ENCODE data around the gene ABCB11.

The ABCB11 gene

GRCh38 chr2:169050476-169051240 lies 19.5 kb upstream of the ABCB11 start:
- DNase-seq (ENCODE audit: low read depth), result no peak
- TF ChIP-seq, protein P1, sequence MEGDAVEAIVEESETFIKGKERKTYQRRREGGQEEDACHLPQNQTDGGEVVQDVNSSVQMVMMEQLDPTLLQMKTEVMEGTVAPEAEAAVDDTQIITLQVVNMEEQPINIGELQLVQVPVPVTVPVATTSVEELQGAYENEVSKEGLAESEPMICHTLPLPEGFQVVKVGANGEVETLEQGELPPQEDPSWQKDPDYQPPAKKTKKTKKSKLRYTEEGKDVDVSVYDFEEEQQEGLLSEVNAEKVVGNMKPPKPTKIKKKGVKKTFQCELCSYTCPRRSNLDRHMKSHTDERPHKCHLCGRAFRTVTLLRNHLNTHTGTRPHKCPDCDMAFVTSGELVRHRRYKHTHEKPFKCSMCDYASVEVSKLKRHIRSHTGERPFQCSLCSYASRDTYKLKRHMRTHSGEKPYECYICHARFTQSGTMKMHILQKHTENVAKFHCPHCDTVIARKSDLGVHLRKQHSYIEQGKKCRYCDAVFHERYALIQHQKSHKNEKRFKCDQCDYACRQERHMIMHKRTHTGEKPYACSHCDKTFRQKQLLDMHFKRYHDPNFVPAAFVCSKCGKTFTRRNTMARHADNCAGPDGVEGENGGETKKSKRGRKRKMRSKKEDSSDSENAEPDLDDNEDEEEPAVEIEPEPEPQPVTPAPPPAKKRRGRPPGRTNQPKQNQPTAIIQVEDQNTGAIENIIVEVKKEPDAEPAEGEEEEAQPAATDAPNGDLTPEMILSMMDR (IDR thresholded peaks at IDR 0.05; ENCODE audit: low read depth, low read length, missing control alignments), result no peak
- no peak overlapping the region for H3K4me3 ChIP-seq (ENCODE audit: low read depth, low read length)

- TF ChIP-seq, protein P1 (IDR thresholded peaks at IDR 0.05; ENCODE audit: low read depth, low read length, missing control alignments), result no peak
Measured at GRCh38 chr2:169049142-169049541, 18.0 kb upstream of the ABCB11 start.

GRCh38 chr2:169047256-169048250 lies 16.4 kb upstream of the ABCB11 start:
- TF ChIP-seq, protein P1 (IDR thresholded peaks at IDR 0.05; ENCODE audit: low read depth, low read length, missing control alignments), result no peak
- H3K4me3 ChIP-seq (ENCODE audit: low read depth, low read length), result no peak overlapping the region
- DNase-seq (ENCODE audit: low read depth), result no peak

More at GRCh38 chr2:169049142-169049541, 18.0 kb upstream of the ABCB11 start:
- no peak for DNase-seq (ENCODE audit: low read depth)
- no peak overlapping the region for H3K4me3 ChIP-seq (ENCODE audit: low read depth, low read length)

GRCh38 chr2:169046440-169047151 lies 15.5 kb upstream of the ABCB11 start:
- DNase-seq (ENCODE audit: low read depth), result no peak
- no peak overlapping the region for H3K4me3 ChIP-seq (ENCODE audit: low read depth, low read length)
- TF ChIP-seq, protein P1 (IDR thresholded peaks at IDR 0.05; ENCODE audit: low read depth, low read length, missing control alignments), result no peak

DNA sequence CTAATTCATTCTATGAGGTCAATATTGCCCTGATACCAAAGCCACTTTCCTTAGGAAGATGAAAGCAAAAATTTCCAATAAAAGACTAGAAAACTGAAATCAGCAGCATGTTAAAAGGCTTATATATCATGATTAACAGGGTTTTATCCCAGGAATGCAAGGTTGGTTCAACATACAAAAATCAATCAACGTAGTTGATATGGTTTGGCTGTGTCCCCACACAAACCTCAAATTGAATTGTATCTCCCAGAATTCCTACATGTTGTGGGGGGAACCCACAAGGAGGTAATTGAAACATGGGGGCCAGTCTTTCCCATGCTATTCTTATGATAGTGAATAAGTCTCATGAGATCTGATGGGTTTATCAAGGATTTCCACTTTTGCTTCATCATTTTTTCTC lies 11.7 kb upstream of the ABCB11 start:
- TF ChIP-seq, protein P1 (IDR thresholded peaks at IDR 0.05; ENCODE audit: low read depth, low read length, missing control alignments), result no peak
- H3K4me3 ChIP-seq (ENCODE audit: low read depth, low read length), result no peak overlapping the region
- DNase-seq (ENCODE audit: low read depth), result no peak

DNA sequence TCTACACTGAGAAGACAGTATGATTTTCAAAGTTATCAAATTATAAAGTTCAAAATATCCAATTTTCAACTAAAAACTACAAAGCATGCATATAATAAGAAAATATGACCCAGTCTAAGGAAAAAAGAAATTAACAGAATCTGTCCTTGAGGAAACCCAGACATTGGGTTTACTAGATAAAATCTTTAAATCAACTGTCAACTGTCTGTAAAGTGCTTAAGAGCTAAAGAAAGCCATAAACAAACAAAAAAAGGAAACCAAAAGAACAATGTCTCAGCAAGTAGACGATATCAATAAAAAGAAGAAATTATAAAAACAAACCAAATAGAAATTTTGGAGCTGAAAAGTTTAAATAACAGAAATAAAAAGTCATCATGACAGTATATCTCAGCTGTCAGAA lies 10.5 kb upstream of the ABCB11 start:
- TF ChIP-seq, protein P1 (IDR thresholded peaks at IDR 0.05; ENCODE audit: low read depth, low read length, missing control alignments), result no peak
- no peak for DNase-seq (ENCODE audit: low read depth)
- no peak overlapping the region for H3K4me3 ChIP-seq (ENCODE audit: low read depth, low read length)

Data from GM12864 (cell line).